Hematopoietic multipotent progenitor cell treated with erythropoietin and hydrocortisone succinate and interleukin-3 and kit ligand, for 15 days (in vitro differentiated cells): Measurements from ENCODE around the gene ADGRF4.
"Not testable (repeated sequence)": the region's sequence is repeated elsewhere in the genome, so short reads cannot be mapped to it uniquely, and the experiment has no call there.

Experiments used
- DNase-seq: peaks from one replicate; pipeline ENCODE4 v3.0.0-alpha.2; 2015; ENCODE audit warnings: low spot score

The ADGRF4 gene

DNA sequence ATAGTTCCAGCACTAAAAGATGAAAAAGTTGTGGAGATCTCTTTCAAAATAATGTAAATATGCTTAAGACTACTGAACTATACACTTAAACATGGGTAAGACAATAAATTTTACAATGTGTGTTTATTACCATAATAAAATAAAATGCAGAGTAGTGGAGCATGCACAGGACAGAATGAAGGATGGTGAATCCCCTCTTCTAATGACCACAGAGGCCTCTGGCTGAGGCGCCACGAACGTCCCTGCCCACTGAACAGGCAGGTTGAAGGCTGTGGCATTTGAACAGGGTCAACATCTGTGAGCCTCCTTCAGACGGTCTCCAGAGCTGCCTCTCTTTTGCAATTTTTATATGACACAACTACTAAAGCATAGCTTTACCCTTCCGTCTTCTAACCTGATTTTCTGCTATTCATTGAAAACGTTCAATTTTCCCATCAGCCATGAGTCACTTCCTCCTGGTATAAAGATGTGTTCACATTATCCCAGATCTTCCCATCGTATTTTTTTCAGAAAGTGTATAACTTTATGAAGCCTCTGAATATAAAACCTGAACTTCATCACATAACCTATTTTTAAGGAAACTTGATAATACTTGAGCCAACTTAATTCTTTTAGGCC, 37.8 kb downstream of the ADGRF4 start:
- no peak for DNase-seq

GRCh38 chr6:47737406-47737805, 39.0 kb downstream of the ADGRF4 start:
- no peak for DNase-seq

- no peak for DNase-seq
These were observed 42.3 kb downstream of the ADGRF4 start for GRCh38 chr6:47740714-47741113.

DNA sequence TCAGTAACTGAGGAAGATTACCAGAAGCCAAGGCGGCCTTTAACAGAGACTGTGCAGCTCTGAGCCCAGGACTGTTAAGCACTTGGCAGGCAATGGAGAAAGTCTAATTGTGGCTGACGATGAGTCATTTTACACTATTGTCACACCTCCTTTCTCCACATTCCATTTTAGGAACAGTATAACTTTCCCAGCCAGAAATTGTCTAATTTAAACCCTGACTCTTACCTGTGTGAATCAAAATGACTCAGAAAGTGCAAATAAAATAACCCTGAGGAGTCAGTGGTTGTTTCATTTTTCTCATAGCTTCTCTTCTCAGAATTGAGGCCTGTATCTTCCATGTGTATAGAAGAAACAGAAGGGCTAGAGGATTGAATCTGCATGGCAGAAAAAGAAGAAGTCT, 43.4 kb downstream of the ADGRF4 start:
- DNase-seq, result no peak

GRCh38 chr6:47743744-47744143, 45.4 kb downstream of the ADGRF4 start:
- no peak for DNase-seq

DNA sequence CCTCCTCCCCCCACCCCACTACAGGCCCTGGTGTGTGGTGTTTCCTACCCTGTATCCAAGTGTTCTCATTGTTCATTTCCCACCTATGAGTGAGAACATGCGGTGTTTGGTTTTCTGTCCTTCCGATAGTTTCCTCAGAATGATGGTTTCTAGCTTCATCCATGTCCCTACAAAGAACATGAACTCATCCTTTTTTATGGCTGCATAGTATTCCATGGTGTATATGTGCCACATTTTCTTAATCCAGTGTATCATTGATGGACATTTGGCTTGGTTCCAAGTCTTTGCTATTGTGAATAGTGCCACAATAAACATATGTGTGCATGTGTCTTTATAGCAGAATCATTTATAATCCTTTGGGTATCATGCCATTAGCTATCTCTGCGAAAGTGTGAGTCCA, 46.9 kb downstream of the ADGRF4 start:
- not testable (repeated sequence) for DNase-seq

- no peak for DNase-seq
These were observed 51.4 kb downstream of the ADGRF4 start for GRCh38 chr6:47749757-47750156.

GRCh38 chr6:47752801-47753200, 54.4 kb downstream of the ADGRF4 start:
- DNase-seq, result no peak

- DNase-seq, result no peak
These were observed 61.0 kb downstream of the ADGRF4 start for GRCh38 chr6:47759364-47759763.

DNA sequence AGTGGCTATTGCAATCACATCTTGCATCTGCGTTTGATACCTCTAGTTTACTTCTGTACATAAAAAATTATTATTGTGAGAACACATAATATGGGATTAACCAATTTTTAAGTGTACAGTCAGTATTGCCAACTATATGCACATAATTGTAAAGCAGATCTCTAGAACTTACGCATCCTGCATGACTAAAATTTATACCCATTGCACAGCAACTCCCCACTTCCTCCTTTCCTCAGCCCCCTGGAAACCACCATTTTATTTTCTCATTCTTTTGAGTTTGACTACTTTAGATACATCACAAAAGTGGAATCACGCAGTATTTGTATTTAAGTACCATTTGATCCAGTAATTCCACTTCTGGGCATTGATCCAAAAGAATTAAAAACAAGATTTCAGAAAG, 64.1 kb downstream of the ADGRF4 start:
- no peak for DNase-seq

DNA sequence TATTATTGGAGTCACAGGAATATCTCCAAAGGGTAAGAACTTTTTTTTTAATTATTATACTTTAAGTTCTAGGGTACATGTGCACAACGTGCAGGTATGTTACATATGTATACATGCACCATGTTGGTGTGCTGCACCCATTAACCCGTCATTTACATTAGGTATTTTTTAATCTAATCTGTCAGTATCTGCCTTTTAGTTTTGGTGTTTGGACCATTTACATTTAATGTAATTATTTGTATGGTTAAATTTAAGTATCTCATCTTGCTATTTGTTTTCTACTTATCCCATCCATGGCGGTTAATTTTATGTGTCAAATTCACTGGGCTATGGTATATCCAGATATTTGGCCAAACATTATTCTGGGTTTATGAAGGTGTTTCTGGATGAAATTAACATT, 68.1 kb downstream of the ADGRF4 start:
- no peak for DNase-seq

DNA sequence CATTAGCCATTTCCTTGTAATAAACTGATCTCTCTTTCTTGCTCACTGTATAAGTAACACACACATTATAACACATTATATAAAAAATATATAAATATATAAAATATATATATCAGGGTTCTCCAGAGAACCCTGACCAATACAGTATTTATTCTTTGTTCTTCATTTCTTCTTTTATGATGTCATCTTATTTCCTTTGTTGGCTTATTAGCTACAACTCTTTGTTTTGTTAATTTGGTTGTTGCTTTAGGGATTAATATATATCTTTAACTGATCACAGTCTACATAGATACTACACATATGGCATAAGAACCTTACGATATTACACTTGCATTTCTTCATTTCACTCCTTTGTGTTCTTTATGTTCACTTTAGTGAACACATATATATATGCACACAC, 68.7 kb downstream of the ADGRF4 start:
- DNase-seq, result no peak

GRCh38 chr6:47769982-47770381, 71.6 kb downstream of the ADGRF4 start:
- no peak for DNase-seq
